ENCODE data around the gene TRIM32. TPM values are rescaled to one million over a fixed set of nuclear protein-coding genes. Genes with fewer than 3 reads are reported as not detected.

The TRIM32 gene
- total RNA-seq, 1 experiment from 2014 or later, result 38.7 TPM

GRCh38 chr9:116661037-116661954 lies 25.8 kb upstream of the TRIM32 start:
- peak; percentile 42 to 83 for DNase-seq

GRCh38 chr9:116662646-116663310 lies 24.3 kb upstream of the TRIM32 start:
- Histone ChIP-seq H3K36me3 (no peaks in the 10 kb centered on the region), H3K27me3 (no peaks in the 10 kb centered on the region), H3K27ac (no peak overlapping the region), H3K4me3 (no peak overlapping the region), H3K9me3 (replicated peaks) (no peaks in the 10 kb centered on the region), H3K4me1 (no peaks in the 10 kb centered on the region)
- no peak for DNase-seq

More at GRCh38 chr9:116661037-116661954, 25.8 kb upstream of the TRIM32 start:
- no peak overlapping the region for H3K27ac ChIP-seq
- H3K9me3 ChIP-seq (replicated peaks), result no peaks in the 10 kb centered on the region
- no peak overlapping the region for H3K4me3 ChIP-seq
- no peaks in the 10 kb centered on the region for H3K27me3 ChIP-seq
- H3K36me3 ChIP-seq, result no peaks in the 10 kb centered on the region
- no peaks in the 10 kb centered on the region for H3K4me1 ChIP-seq

GRCh38 chr9:116663581-116663980 lies 23.5 kb upstream of the TRIM32 start:
- Histone ChIP-seq H3K9me3 (replicated peaks) (no peaks in the 10 kb centered on the region; the same call in 1 of the 2 replicates), H3K4me1 (no peaks in the 10 kb centered on the region), H3K4me3 (no peak overlapping the region), H3K27me3 (no peaks in the 10 kb centered on the region), H3K27ac (no peak overlapping the region), H3K36me3 (no peaks in the 10 kb centered on the region)
- no peak for DNase-seq

- no peak for DNase-seq
- no peaks in the 10 kb centered on the region for H3K27me3 ChIP-seq
Measured at GRCh38 chr9:116668970-116669695, 18.0 kb upstream of the TRIM32 start.

GRCh38 chr9:116671605-116672004 lies 15.5 kb upstream of the TRIM32 start:
- Histone ChIP-seq H3K27me3 (no peaks in the 10 kb centered on the region), H3K9me3 (replicated peaks) (peaks cover 18% of the 10 kb centered on the region), H3K36me3 (0 out of 2 replicates have a peak, but pooled peaks cover 3% of the 10 kb centered on the region), H3K4me1 (peaks cover 3% of the 10 kb centered on the region; the same call in 1 of the 2 replicates), H3K27ac (no peak overlapping the region), H3K4me3 (no peak overlapping the region)
- no peak for DNase-seq

More at GRCh38 chr9:116668970-116669695, 18.0 kb upstream of the TRIM32 start:
- Histone ChIP-seq H3K36me3 (0 out of 2 replicates have a peak, but pooled peaks cover 3% of the 10 kb centered on the region), H3K27ac (no peak overlapping the region), H3K4me3 (no peak overlapping the region), H3K9me3 (replicated peaks) (peaks cover 18% of the 10 kb centered on the region), H3K4me1 (peaks cover 3% of the 10 kb centered on the region; the same call in 1 of the 2 replicates)

- Histone ChIP-seq H3K36me3 (0 out of 2 replicates have a peak, but pooled peaks cover 3% of the 10 kb centered on the region), H3K4me3 (no peak overlapping the region), H3K4me1 (peaks cover 3% of the 10 kb centered on the region; the same call in 1 of the 2 replicates), H3K9me3 (replicated peaks) (peaks cover 18% of the 10 kb centered on the region), H3K27me3 (no peaks in the 10 kb centered on the region), H3K27ac (no peak overlapping the region)
- DNase-seq, result no peak
Measured at GRCh38 chr9:116673375-116673774, 13.7 kb upstream of the TRIM32 start.

- peaks cover 3% of the 10 kb centered on the region; the same call in 1 of the 2 replicates for H3K4me1 ChIP-seq
- no peak for DNase-seq
- H3K27ac ChIP-seq, result no peak overlapping the region
- no peak overlapping the region for H3K4me3 ChIP-seq
- 0 out of 2 replicates have a peak, but pooled peaks cover 3% of the 10 kb centered on the region for H3K36me3 ChIP-seq
- no peaks in the 10 kb centered on the region for H3K27me3 ChIP-seq
- H3K9me3 ChIP-seq (replicated peaks), result peaks cover 18% of the 10 kb centered on the region
Measured at GRCh38 chr9:116674210-116674980, 12.7 kb upstream of the TRIM32 start.

- no peak overlapping the region for H3K27ac ChIP-seq
- H3K4me3 ChIP-seq, result no peak overlapping the region
- H3K36me3 ChIP-seq, result no peaks in the 10 kb centered on the region
- no peak for DNase-seq
- H3K27me3 ChIP-seq, result no peaks in the 10 kb centered on the region
- peaks cover 4% of the 10 kb centered on the region for H3K4me1 ChIP-seq
- H3K9me3 ChIP-seq (replicated peaks), result 0 out of 2 replicates have a peak, but pooled peaks cover 4% of the 10 kb centered on the region
Measured at GRCh38 chr9:116683535-116683934, 3.6 kb upstream of the TRIM32 start.

- no peak for DNase-seq
- H3K27me3 ChIP-seq, result no peaks in the 10 kb centered on the region
- H3K27ac ChIP-seq, result no peak overlapping the region
Measured at GRCh38 chr9:116685166-116685565, 1.9 kb upstream of the TRIM32 start.

GRCh38 chr9:116686135-116686534 lies 970 bp upstream of the TRIM32 start:
- Histone ChIP-seq H3K27me3 (no peaks in the 10 kb centered on the region), H3K9me3 (replicated peaks) (0 out of 2 replicates have a peak, but pooled peaks cover 4% of the 10 kb centered on the region), H3K4me1 (peaks cover 4% of the 10 kb centered on the region), H3K4me3 (no peak overlapping the region; the same call in 1 of the 2 replicates), H3K27ac (no peak overlapping the region; the same call in 1 of the 2 replicates), H3K36me3 (peaks cover 5% of the 10 kb centered on the region; the same call in 1 of the 2 replicates)
- DNase-seq, result no peak

More at GRCh38 chr9:116685166-116685565, 1.9 kb upstream of the TRIM32 start:
- H3K4me1 ChIP-seq, result peaks cover 4% of the 10 kb centered on the region
- no peak overlapping the region for H3K4me3 ChIP-seq
- no peaks in the 10 kb centered on the region for H3K36me3 ChIP-seq
- H3K9me3 ChIP-seq (replicated peaks), result 0 out of 2 replicates have a peak, but pooled peaks cover 4% of the 10 kb centered on the region

- Histone ChIP-seq H3K4me1 (peaks cover 4% of the 10 kb centered on the region), H3K4me3 (peak overlapping the region; percentile 85), H3K27me3 (no peaks in the 10 kb centered on the region), H3K36me3 (peaks cover 7% of the 10 kb centered on the region; the same call in 1 of the 2 replicates), H3K9me3 (replicated peaks) (0 out of 2 replicates have a peak, but pooled peaks cover 4% of the 10 kb centered on the region), H3K27ac (peak overlapping the region; percentile 61)
- DNase-seq, result no peak
Measured at GRCh38 chr9:116686693-116687073, 422 bp upstream of the TRIM32 start.

- Histone ChIP-seq H3K9me3 (replicated peaks) (no peaks in the 10 kb centered on the region), H3K36me3 (peaks cover 13% of the 10 kb centered on the region), H3K27ac (peak overlapping the region; percentile 61), H3K4me3 (peak overlapping the region; percentile 85), H3K27me3 (no peaks in the 10 kb centered on the region), H3K4me1 (peaks cover 4% of the 10 kb centered on the region)
- peak; percentile 25 to 49 for DNase-seq
Measured at GRCh38 chr9:116687754-116688135, 640 bp downstream of the TRIM32 start.

GRCh38 chr9:116688806-116689485 lies 1.8 kb downstream of the TRIM32 start:
- peaks cover 22% of the 10 kb centered on the region for H3K36me3 ChIP-seq
- H3K9me3 ChIP-seq (replicated peaks), result no peaks in the 10 kb centered on the region
- no peak overlapping the region for H3K27ac ChIP-seq
- H3K4me1 ChIP-seq, result peaks cover 4% of the 10 kb centered on the region
- H3K4me3 ChIP-seq, result no peak overlapping the region
- no peaks in the 10 kb centered on the region for H3K27me3 ChIP-seq
- no peak for DNase-seq

All from SJCRH30 (cell line).